ENCODE measurements around the gene GRHL1. TPM values are rescaled to one million over a fixed set of nuclear protein-coding genes. Genes with fewer than 3 reads are reported as not detected.

The GRHL1 gene
- polyA plus RNA-seq, 1 donor (not counting 4 experiments of a cell fraction or from before 2014, with no cell fraction given), result 7.8 TPM

- no peaks in the 10 kb centered on the region for H3K9me1 ChIP-seq (ENCODE audit: control insufficient read depth, extremely low read depth, insufficient read depth, low read length)
- no peak overlapping the region for H3K4me2 ChIP-seq (ENCODE audit: control insufficient read depth, extremely low read depth, insufficient read depth, low read depth, low read length)
- H3K9me3 ChIP-seq (ENCODE audit: control insufficient read depth, low read depth, low read length), result no peaks in the 10 kb centered on the region
- no peak for FAIRE-seq
- no peaks in the 10 kb centered on the region for H4K20me1 ChIP-seq (ENCODE audit: control insufficient read depth, extremely low read depth, insufficient read depth, low read length)
- dilution Hi-C loops (cut with MboI; ENCODE audit: extremely low pct_ligation_motif_present, low sequenced_read_pairs), result no loop called here
- peaks cover 0 to 4% of the 10 kb centered on the region in 2 experiments for H3K36me3 ChIP-seq (ENCODE audit: control insufficient read depth in 2 of 2, extremely low read depth in 1 of 2, insufficient read depth in 2 of 2, low read length in 2 of 2)
- no peaks in the 10 kb centered on the region for H3K4me1 ChIP-seq (ENCODE audit: control insufficient read depth, extremely low read depth, insufficient read depth, low read length)
- H3K27ac ChIP-seq (ENCODE audit: control insufficient read depth, insufficient read depth, low read length), result no peak overlapping the region
- H3K27me3 ChIP-seq (ENCODE audit: control insufficient read depth, extremely low read depth, insufficient read depth, low read length), result no peaks in the 10 kb centered on the region
- H2AFZ ChIP-seq (ENCODE audit: control insufficient read depth, low read length), result no peak overlapping the region
- H3K4me3 ChIP-seq (ENCODE audit: control insufficient read depth in 2 of 3, extremely low read depth in 1 of 3, insufficient read depth in 2 of 3, low read depth in 1 of 3, low read length in 3 of 3), result no peak overlapping the region
- H3K9ac ChIP-seq (ENCODE audit: control insufficient read depth, extremely low read depth, insufficient read depth, low read length), result no peak overlapping the region
- no peak for TF ChIP-seq EZH2 (IDR thresholded peaks at IDR 0.05; ENCODE audit: low read length)
- TF ChIP-seq, protein P1, sequence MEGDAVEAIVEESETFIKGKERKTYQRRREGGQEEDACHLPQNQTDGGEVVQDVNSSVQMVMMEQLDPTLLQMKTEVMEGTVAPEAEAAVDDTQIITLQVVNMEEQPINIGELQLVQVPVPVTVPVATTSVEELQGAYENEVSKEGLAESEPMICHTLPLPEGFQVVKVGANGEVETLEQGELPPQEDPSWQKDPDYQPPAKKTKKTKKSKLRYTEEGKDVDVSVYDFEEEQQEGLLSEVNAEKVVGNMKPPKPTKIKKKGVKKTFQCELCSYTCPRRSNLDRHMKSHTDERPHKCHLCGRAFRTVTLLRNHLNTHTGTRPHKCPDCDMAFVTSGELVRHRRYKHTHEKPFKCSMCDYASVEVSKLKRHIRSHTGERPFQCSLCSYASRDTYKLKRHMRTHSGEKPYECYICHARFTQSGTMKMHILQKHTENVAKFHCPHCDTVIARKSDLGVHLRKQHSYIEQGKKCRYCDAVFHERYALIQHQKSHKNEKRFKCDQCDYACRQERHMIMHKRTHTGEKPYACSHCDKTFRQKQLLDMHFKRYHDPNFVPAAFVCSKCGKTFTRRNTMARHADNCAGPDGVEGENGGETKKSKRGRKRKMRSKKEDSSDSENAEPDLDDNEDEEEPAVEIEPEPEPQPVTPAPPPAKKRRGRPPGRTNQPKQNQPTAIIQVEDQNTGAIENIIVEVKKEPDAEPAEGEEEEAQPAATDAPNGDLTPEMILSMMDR (optimal IDR thresholded peaks at IDR 0.05 in 1 of 3, IDR thresholded peaks at IDR 0.05 in 1 of 3, conservative IDR thresholded peaks at IDR 0.05 in 1 of 3; ENCODE audit: extremely low read depth in 1 of 3, insufficient read depth in 2 of 3, low read length in 3 of 3), result no peak
- H3K79me2 ChIP-seq (ENCODE audit: control insufficient read depth, insufficient read depth, low read length), result no peaks in the 10 kb centered on the region
- DNase-seq (ENCODE audit: low read depth, low spot score), result no peak
Observed at GRCh38 chr2:9907402-9907801, 44.1 kb upstream of the GRHL1 start.

GRCh38 chr2:9908639-9909038, 42.9 kb upstream of the GRHL1 start:
- Histone ChIP-seq H3K4me2 (ENCODE audit: control insufficient read depth, extremely low read depth, insufficient read depth, low read depth, low read length) (no peak overlapping the region), H3K9me1 (ENCODE audit: control insufficient read depth, extremely low read depth, insufficient read depth, low read length) (no peaks in the 10 kb centered on the region), H3K4me3 (ENCODE audit: control insufficient read depth in 2 of 3, extremely low read depth in 1 of 3, insufficient read depth in 2 of 3, low read depth in 1 of 3, low read length in 3 of 3) (no peak overlapping the region), H2AFZ (ENCODE audit: control insufficient read depth, low read length) (no peak overlapping the region), H3K79me2 (ENCODE audit: control insufficient read depth, insufficient read depth, low read length) (no peaks in the 10 kb centered on the region), H3K9ac (ENCODE audit: control insufficient read depth, extremely low read depth, insufficient read depth, low read length) (no peak overlapping the region), H3K27ac (ENCODE audit: control insufficient read depth, insufficient read depth, low read length) (no peak overlapping the region), H3K4me1 (ENCODE audit: control insufficient read depth, extremely low read depth, insufficient read depth, low read length) (no peaks in the 10 kb centered on the region), H4K20me1 (ENCODE audit: control insufficient read depth, extremely low read depth, insufficient read depth, low read length) (no peaks in the 10 kb centered on the region), H3K9me3 (ENCODE audit: control insufficient read depth, low read depth, low read length) (no peaks in the 10 kb centered on the region), H3K36me3 (ENCODE audit: control insufficient read depth in 2 of 2, extremely low read depth in 1 of 2, insufficient read depth in 2 of 2, low read length in 2 of 2) (peaks cover 0 to 4% of the 10 kb centered on the region in 2 experiments), H3K27me3 (ENCODE audit: control insufficient read depth, extremely low read depth, insufficient read depth, low read length) (no peaks in the 10 kb centered on the region)
- peak; percentile 44 for FAIRE-seq
- DNase-seq (ENCODE audit: low read depth, low spot score), result no peak
- TF ChIP-seq EZH2 (IDR thresholded peaks at IDR 0.05; ENCODE audit: low read length), result no peak
- TF ChIP-seq, protein P1 (optimal IDR thresholded peaks at IDR 0.05 in 1 of 3, IDR thresholded peaks at IDR 0.05 in 1 of 3, conservative IDR thresholded peaks at IDR 0.05 in 1 of 3; ENCODE audit: extremely low read depth in 1 of 3, insufficient read depth in 2 of 3, low read length in 3 of 3), result no peak
- dilution Hi-C loops (cut with MboI; ENCODE audit: extremely low pct_ligation_motif_present, low sequenced_read_pairs), result no loop called here
